Motor neuron (in vitro differentiated cells): Measurements from ENCODE around the gene SLC43A2. TPM values are rescaled to one million over a fixed set of nuclear protein-coding genes. Genes with fewer than 3 reads are reported as not detected.
"Not testable (repeated sequence)": the region's sequence is repeated elsewhere in the genome, so short reads cannot be mapped to it uniquely, and the experiment has no call there.

Source experiments
- ATAC-seq, 8 experiments: fragments of 200-7000 bp; cut with Tn5 transposase; replicated peaks in 6 of 8; 2 replicates each; pipeline ENCODE4 v1.8.0; 2021; ENCODE audit warnings: mild to moderate bottlenecking in 8 of 8, moderate library complexity in 8 of 8
- H3K27ac ChIP-seq, 2 donors: fragments of 250-450 bp; sonication (Bioruptor Pico); 2 replicates each; pipeline ENCODE4 v1.9.0; 2021; ENCODE audit warnings: antibody characterized with exemption in 2 of 2, mild to moderate bottlenecking in 2 of 2, moderate library complexity in 1 of 2
- H3K4me1 ChIP-seq, 2 donors: fragments of 250-450 bp; sonication (Bioruptor Pico); replicated peaks in 1 of 2; 2 replicates each; pipeline ENCODE4 v1.6.1; 2021; ENCODE audit warnings: antibody characterized with exemption in 2 of 2, mild to moderate bottlenecking in 2 of 2, moderate library complexity in 1 of 2
- H3K4me3 ChIP-seq, 5 donors: fragments of 250-450 bp; sonication (Bioruptor Pico); 2 replicates each; pipeline ENCODE4 v1.9.0; 2021; ENCODE audit warnings: antibody characterized with exemption in 5 of 5, mild to moderate bottlenecking in 5 of 5, moderate library complexity in 4 of 5
- whole genome bisulfite sequencing, 10 experiments: fragments of 450-650 bp; shearing (Covaris generic); methylation state at CpG; one replicate each; pipeline ENCODE4 v1.0.0; 2022; 5-methylcytosine and 5-hydroxymethylcytosine counted together
- in situ Hi-C, 9 experiments: fragments of 400-800 bp; cut with MboI; loops; one replicate each; pipeline ENCODE4 v1.15.0; 2021; ENCODE audit warnings: low sequenced_read_pairs in 9 of 9, low pct_unique_long_range_greater_than_20kb in 2 of 9; ENCODE audit not compliant: unreplicated experiment in 9 of 9
- total RNA-seq, 8 experiments: library from RNA; unstranded; fragments of 300-600 nt; gene quantifications; 2 replicates each; pipeline versions ENCODE4 v1.2.3 to v1.2.4, GENCODE V29; 2022

The SLC43A2 gene
- total RNA-seq, 8 experiments from 2014 or later = 7.2 to 33.3 (median 25.2) TPM

DNA sequence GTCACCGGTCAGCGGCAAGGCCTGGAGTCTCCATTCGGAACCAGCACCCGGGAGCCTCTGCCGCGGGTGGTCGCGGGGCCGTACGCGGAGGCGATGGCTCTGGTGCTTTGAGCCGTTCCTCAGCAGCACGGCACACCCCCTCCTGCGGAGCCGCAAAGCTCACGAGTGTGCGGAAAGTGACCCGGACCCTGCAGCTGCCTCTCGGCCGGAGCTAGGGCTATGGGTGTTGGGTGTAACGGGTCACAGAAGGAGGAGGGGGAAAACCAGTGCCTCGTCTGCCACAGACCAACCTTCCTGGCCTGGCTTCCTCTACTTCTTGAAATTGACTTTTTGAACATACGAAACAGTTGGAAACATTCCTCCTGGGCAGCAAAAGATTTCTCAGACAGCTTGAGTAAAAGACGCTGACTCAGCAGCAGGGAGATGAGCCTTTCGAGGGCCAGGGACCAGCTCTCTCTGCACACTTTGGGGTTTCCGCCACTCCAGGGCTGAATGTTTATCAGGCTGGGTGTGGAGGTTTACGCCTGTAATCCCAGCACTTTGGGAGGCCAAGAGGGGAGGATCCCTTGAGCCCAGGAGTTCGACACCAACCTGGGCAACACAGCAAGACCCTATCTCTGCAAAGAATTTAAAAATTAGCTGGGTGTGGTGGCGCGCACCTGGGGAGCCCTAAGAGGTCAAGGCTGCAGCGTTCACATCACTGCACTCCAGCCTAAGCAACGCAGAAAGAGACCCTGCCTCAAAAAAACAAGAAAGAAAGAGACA lies 39.6 kb downstream of the SLC43A2 start:
- in situ Hi-C loops = no loop called here
- Histone ChIP-seq H3K4me3 (no peak overlapping the region), H3K4me1 (no peaks in the 10 kb centered on the region), H3K27ac (no peak overlapping the region)
- ATAC-seq = no peak
- WGBS, 10 experiments = 50 to 93% (median 90%) methylated on average over 1 to 18 of the region's 33 CpGs; no CpG with 5 or more reads in 2 of the 10 experiments

DNA sequence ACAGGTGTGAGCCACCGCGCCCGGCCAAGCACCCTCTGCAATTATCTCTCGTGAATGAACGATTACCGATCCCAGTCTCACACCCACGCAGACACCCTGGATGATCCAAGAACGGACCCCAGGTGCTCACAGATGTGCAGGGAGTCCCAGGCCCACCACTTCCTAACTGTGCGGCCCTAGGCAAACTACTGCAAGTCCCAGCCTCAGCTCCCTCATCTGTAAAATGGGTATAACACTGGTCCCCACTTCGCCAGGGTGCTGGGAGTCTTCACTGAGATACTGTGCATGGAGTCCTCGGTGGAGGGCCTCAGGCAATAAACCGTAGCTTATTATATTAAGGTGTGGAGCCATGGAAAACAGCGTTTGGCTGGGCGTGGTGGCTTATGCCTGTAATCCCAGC lies 44.5 kb downstream of the SLC43A2 start:
- ATAC-seq = no peak
- Histone ChIP-seq H3K4me1 (no peaks in the 10 kb centered on the region), H3K27ac (no peak overlapping the region), H3K4me3 (no peak overlapping the region)
- 76 to 100% (median 96%) methylated on average over 1 to 6 of the region's 14 CpGs; no CpG with 5 or more reads in 6 of the 10 experiments for WGBS, 10 experiments
- in situ Hi-C loops = no loop called here

- Histone ChIP-seq H3K27ac (no peak overlapping the region), H3K4me3 (no peak overlapping the region), H3K4me1 (no peaks in the 10 kb centered on the region)
- WGBS, 10 experiments = 20 to 93% (median 82%) methylated on average over 1 to 5 of the region's 6 CpGs; no CpG with 5 or more reads in 3 of the 10 experiments
- in situ Hi-C loops = no loop called here
- ATAC-seq = no peak
These were observed 45.1 kb downstream of the SLC43A2 start for GRCh38 chr17:1583556-1583955.

DNA sequence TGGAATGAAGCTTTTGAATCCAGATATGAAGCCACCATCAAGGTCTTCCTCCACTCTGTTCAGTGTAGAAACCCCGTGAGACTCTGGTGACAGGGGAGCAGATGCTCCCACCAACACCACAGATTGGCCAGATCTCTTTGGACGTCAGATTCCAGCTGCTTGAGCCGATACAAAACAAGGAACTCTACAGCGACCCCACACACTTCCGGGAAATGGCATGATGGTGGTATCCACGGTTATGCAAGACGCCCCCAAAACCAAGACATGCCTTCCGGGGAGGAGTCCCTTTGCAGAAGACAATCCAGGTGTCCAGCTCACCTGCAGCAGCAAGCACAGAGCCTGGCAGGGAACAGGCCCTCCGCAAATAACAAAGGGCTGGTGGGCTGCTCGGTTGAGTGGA lies 46.3 kb downstream of the SLC43A2 start:
- Histone ChIP-seq H3K4me1 (no peaks in the 10 kb centered on the region), H3K4me3 (no peak overlapping the region), H3K27ac (no peak overlapping the region)
- in situ Hi-C loops = no loop called here
- 78 to 95% (median 85%) methylated on average over 1 to 6 of the region's 10 CpGs; no CpG with 5 or more reads in 4 of the 10 experiments for WGBS, 10 experiments
- ATAC-seq = no peak

GRCh38 chr17:1580979-1581676 lies 47.5 kb downstream of the SLC43A2 start:
- WGBS, 10 experiments = 43 to 100% (median 81%) methylated on average over 1 to 10 of the region's 19 CpGs; no CpG with 5 or more reads in 5 of the 10 experiments
- in situ Hi-C loops = no loop called here
- Histone ChIP-seq H3K4me3 (no peak overlapping the region), H3K4me1 (no peaks in the 10 kb centered on the region), H3K27ac (no peak overlapping the region)
- ATAC-seq = peak in 2 of 8 experiments; percentile 15 to 23

DNA sequence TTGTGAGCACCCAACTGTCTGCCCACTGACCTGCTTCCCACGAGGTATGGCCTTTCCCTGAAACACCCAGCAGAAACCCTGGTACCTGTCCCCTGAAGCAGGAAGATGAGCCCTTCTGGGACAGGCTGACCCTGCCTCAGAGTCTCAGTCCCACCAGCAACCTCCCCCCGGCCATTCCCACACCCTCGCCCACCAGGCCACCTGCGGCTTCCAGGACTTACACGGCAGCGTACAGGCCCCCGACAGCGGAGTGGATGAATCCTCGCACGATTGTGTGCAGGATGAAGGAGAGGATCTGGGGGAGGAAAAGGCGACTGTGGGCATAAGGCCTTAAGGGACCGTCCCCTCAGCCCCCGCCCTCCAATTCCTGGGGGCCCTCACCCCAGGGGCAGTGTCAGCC lies 50.6 kb downstream of the SLC43A2 start:
- Histone ChIP-seq H3K27ac (no peak overlapping the region), H3K4me3 (no peak overlapping the region), H3K4me1 (no peaks in the 10 kb centered on the region)
- in situ Hi-C loops = loop anchor here in 1 of 9 experiments (10.0 kb wide), 1 partner anchor 57 kb away; no protein-coding TSS in a partner anchor
- no peak for ATAC-seq
- 88 to 92% methylated on average over 5 to 7 of the region's 13 CpGs; no CpG with 5 or more reads in 8 of the 10 experiments for WGBS, 10 experiments

- no peak for ATAC-seq
- Histone ChIP-seq H3K27ac (no peak overlapping the region), H3K4me3 (no peak overlapping the region), H3K4me1 (no peaks in the 10 kb centered on the region)
- WGBS, 10 experiments = 90 to 100% (median 100%) methylated on average over 1 to 4 of the region's 6 CpGs; no CpG with 5 or more reads in 7 of the 10 experiments
- in situ Hi-C loops = loop anchor here in 1 of 9 experiments (10.0 kb wide), 1 partner anchor 57 kb away; no protein-coding TSS in a partner anchor
These were observed 51.0 kb downstream of the SLC43A2 start for GRCh38 chr17:1577583-1578013.

DNA sequence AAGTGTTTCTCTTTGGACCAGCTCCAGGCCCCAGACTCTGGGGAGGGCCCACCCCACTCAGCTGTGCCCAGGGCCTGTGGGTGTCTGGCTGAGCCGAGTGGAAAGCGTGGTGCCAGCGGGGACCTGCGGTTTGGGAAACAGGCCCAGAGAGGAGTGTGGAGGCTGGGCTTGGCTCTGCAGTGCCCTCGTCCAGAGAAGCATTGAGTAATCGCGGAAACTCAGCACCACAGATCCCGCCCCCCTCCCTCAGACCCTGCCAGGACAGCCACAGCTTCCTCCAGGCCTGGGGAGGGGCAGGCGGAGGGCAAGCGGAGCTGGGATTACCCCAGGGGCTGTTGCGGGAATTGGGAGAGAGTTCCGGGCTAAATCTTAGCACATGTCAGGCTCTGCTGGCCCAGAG lies 51.5 kb downstream of the SLC43A2 start:
- H3K27ac ChIP-seq = no peak overlapping the region
- in situ Hi-C loops = loop anchor here in 1 of 9 experiments (10.0 kb wide), 1 partner anchor 58 kb away; no protein-coding TSS in a partner anchor
- 0 to 70% (median 20%) methylated on average over 1 to 2 of the region's 12 CpGs; no CpG with 5 or more reads in 7 of the 10 experiments for WGBS, 10 experiments
- peak in 4 of 8 experiments; percentile 4 to 84 (median 80) for ATAC-seq
- H3K4me3 ChIP-seq = no peak overlapping the region
- H3K4me1 ChIP-seq = no peaks in the 10 kb centered on the region

- H3K27ac ChIP-seq = no peak overlapping the region
- in situ Hi-C loops = loop anchor here in 1 of 9 experiments (10.0 kb wide), 1 partner anchor 58 kb away; no protein-coding TSS in a partner anchor
- 93 to 100% (median 100%) methylated on average over 1 to 8 of the region's 15 CpGs; no CpG with 5 or more reads in 4 of the 10 experiments for WGBS, 10 experiments
- no peak overlapping the region for H3K4me3 ChIP-seq
- no peaks in the 10 kb centered on the region for H3K4me1 ChIP-seq
- no peak for ATAC-seq
These were observed 52.1 kb downstream of the SLC43A2 start for GRCh38 chr17:1576500-1576899.

GRCh38 chr17:1574697-1575471 lies 53.8 kb downstream of the SLC43A2 start:
- peak in 3 of 8 experiments; percentile 1 to 23 (median 9) for ATAC-seq
- 80 to 100% methylated on average over 1 to 2 of the region's 45 CpGs; no CpG with 5 or more reads in 8 of the 10 experiments for WGBS, 10 experiments
- Histone ChIP-seq H3K4me1 (no peaks in the 10 kb centered on the region), H3K4me3 (no peak overlapping the region), H3K27ac (no peak overlapping the region)
- in situ Hi-C loops = loop anchor here in 1 of 9 experiments (10.0 kb wide), 1 partner anchor 60 kb away; no protein-coding TSS in a partner anchor

DNA sequence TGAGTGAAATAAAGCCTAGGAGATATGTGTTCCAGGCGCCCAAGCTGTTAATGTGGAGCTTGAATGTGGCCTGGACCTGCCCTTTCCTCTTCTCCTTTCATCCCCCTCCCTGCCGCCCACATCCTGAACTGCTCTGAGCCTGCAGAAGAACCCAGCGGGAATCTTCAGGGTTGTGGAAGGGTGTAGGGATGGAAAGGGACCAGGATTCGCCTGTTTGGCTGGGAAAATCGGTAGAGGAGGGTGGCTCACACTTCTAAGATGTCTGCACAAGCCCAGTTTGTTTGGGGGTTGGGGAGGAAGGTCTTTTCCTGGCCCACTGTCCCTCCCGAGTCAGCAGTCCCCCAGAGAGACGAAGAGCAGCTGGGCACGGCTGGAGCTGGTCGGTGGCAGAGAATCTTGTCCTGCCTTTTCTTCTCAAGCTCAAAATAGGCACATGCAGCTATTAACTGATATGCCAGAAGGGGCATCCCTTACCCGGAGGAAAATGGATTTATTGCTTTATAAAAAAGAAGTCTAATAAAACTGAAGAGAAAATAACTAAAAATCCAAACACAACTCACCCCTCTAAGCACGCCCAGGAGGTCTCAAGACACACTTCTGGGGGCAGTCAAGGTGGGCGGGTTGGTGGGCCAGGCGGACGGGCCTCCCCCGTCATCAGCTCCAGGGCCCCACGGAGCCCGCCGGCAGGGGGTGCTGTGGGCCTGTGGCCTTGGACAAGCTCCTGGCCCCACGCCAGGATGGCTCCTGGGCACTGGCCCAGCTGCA lies 54.5 kb downstream of the SLC43A2 start:
- in situ Hi-C loops = loop anchor here in 1 of 9 experiments (10.0 kb wide), 1 partner anchor 61 kb away; no protein-coding TSS in a partner anchor
- Histone ChIP-seq H3K4me1 (no peaks in the 10 kb centered on the region), H3K4me3 (no peak overlapping the region), H3K27ac (no peak overlapping the region)
- peak; percentile 20 to 81 (median 67) for ATAC-seq
- 30 to 83% (median 56%) methylated on average over 1 to 6 of the region's 19 CpGs; no CpG with 5 or more reads in 3 of the 10 experiments for WGBS, 10 experiments

GRCh38 chr17:1572646-1573045 lies 56.0 kb downstream of the SLC43A2 start:
- in situ Hi-C loops = loop anchor here in 1 of 9 experiments (10.0 kb wide), 1 partner anchor 62 kb away; no protein-coding TSS in a partner anchor
- H3K27ac ChIP-seq, H3K4me1 ChIP-seq, ATAC-seq, H3K4me3 ChIP-seq: not testable (repeated sequence)
- 40 to 100% (median 80%) methylated on average over 1 of the region's 5 CpGs; no CpG with 5 or more reads in 7 of the 10 experiments for WGBS, 10 experiments
